Transverse colon (tissue), 4 donors: ENCODE data around the gene HP1BP3. TPM values are rescaled to one million over a fixed set of nuclear protein-coding genes. Genes with fewer than 3 reads are reported as not detected.

Experiments used
- DNase-seq: peaks from one replicate; pipeline ENCODE4 v3.0.0-alpha.2; 2019
- H3K27ac ChIP-seq, 4 donors: fragments of 200-600 bp; sonication (generic); 2 replicates each; pipeline ENCODE4 v1.5.1; 2016 to 2018; ENCODE audit warnings: inconsistent platforms in 4 of 4
- H3K27me3 ChIP-seq: fragments of 200-600 bp; sonication (generic); 2 replicates; pipeline ENCODE4 v1.5.1; 2017; ENCODE audit warnings: inconsistent platforms
- H3K36me3 ChIP-seq, 4 donors: fragments of 200-600 bp; sonication (generic); 2 replicates each; pipeline ENCODE4 v1.5.1; 2017 to 2019; ENCODE audit warnings: inconsistent platforms in 4 of 4
- H3K4me1 ChIP-seq, 4 donors: fragments of 200-600 bp; sonication (generic); 2 replicates each; pipeline ENCODE4 v1.5.1; 2017 to 2020; ENCODE audit warnings: inconsistent platforms in 4 of 4
- H3K4me3 ChIP-seq, 4 donors: fragments of 200-600 bp; sonication (generic); 1 replicate in 1 of 4; 2 replicates in 3 of 4; pipeline versions ENCODE4 v1.5.1 to v1.6.1; 2017 to 2019; ENCODE audit warnings: inconsistent platforms in 4 of 4
- H3K9me3 ChIP-seq, 2 donors: fragments of 200-600 bp; sonication (generic); 2 replicates each; pipeline ENCODE4 v1.5.1; 2017 to 2019; ENCODE audit warnings: inconsistent platforms in 2 of 2
- EP300 ChIP-seq: sonication (generic); formaldehyde crosslinking; IDR thresholded peaks from one replicate; pipeline ENCODE4 v1.6.1; 2017; ENCODE audit warnings: antibody characterized with exemption, low read depth
- POLR2A ChIP-seq: fragments of 450-650 bp; IDR thresholded peaks from one replicate; pipeline ENCODE4 v1.6.1; 2016; ENCODE audit warnings: antibody characterized with exemption, mild to moderate bottlenecking, moderate library complexity
- POLR2AphosphoS5 ChIP-seq, 3 donors: sonication (generic); formaldehyde crosslinking; IDR thresholded peaks; one replicate each; pipeline ENCODE4 v1.6.1; 2016; ENCODE audit warnings: antibody characterized with exemption in 3 of 3
- WGBS, 2 donors: methylation state at CpG; one replicate each; pipeline ENCODE4 v1.1.5; 2018; ENCODE audit warnings: low coverage in 1 of 2; 5-methylcytosine and 5-hydroxymethylcytosine counted together
- in situ Hi-C, 4 donors: fragments of 200-750 bp; cut with MboI; loops; one replicate each; pipeline versions ENCODE4 v1.15.0 to v1.15.1; 2017; ENCODE audit warnings: low sequenced_read_pairs in 3 of 4, low pct_ligation_motif_present in 1 of 4, low pct_unique_long_range_greater_than_20kb in 1 of 4
- intact Hi-C: fragments of 100-400 bp; cut with DNase I; formaldehyde crosslinking; loops from one replicate; pipeline ENCODE4 v1.15.1; 2023; ENCODE audit warnings: low total_unique reads
- total RNA-seq, 4 donors: library from RNA; depleted of rRNA; stranded (reverse); fragments of >200 nt; gene quantifications; one replicate each; pipeline ENCODE4 v1.1.0, GENCODE V29; 2016
- TF ChIP-seq, protein P1 (sequence below), 5 experiments: fragments of 200-600 bp in 3 of 5; fragments of 450-650 bp in 2 of 5; sonication (generic) in 3 of 5; IDR thresholded peaks; 1 replicate in 2 of 5; 2 replicates in 3 of 5; pipeline ENCODE4 v1.5.1; 2016 to 2017; ENCODE audit warnings: antibody characterized with exemption in 5 of 5, inconsistent platforms in 3 of 5, mild to moderate bottlenecking in 2 of 5, moderate library complexity in 1 of 5

Gene HP1BP3
- total RNA-seq, 4 donors from 2014 or later, result 143 to 272 (median 197) TPM

DNA sequence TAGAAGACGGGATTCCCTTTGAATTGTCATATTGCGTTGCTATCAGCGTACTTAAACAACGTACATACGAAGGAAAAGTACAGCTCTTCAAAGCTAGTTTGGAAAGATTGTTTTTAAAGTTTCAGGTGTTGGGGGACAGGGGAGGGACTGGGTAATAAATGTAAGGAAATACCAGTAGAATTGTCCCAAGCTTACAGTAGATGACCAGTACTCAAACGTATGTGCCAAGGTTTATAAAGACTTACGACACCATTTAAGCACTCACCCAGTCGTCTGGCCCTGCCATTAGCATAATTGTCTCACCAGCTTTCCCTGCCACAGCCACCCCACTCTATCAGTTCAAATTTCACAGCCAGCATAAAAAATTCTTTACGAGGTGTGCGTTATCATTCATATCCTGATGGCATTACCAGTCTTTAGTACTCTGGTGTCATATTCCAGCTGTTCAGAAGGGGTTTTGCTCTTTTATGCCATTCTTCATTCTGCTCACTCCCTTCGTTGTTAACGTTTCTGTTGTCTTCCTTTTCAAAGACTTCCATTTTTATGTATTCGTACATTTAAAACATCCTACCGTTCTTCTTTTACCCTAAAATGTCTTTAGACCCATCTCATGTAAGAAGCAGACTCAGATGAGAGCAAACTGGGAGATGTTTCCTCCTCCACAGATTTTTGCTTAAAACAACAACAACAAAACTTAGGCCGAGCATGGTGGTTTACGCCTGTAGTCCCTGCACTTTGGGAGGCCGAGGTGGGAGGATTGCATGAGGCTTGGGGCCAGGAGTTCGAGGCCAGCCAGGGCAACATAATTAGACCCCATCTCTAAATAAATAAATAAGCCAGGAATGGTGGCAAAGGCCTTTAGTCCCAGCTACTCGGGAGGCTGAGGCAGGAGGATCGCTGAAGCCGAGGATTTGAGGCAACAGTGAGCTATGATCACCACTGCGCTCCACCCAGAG lies 1.0 kb upstream of the HP1BP3 start:
- Histone ChIP-seq H3K9me3 (no peaks in the 10 kb centered on the region), H3K4me1 (peaks cover 14 to 30% (median 25%) of the 10 kb centered on the region in 4 donors), H3K4me3 (peak overlapping the region; percentile 29 to 99 (median 94)), H3K36me3 (no peaks in the 10 kb centered on the region), H3K27ac (peak overlapping the region; percentile 98 to 100 (median 100)), H3K27me3 (no peaks in the 10 kb centered on the region)
- DNase-seq, result peak; percentile 20
- 44 to 45% methylated on average over 17 to 22 of the region's 22 CpGs for WGBS, 2 donors
- TF ChIP-seq EP300, result no peak
- no peak for TF ChIP-seq POLR2AphosphoS5 (IDR thresholded peaks at IDR 0.05)
- TF ChIP-seq POLR2A, result no peak
- TF ChIP-seq, protein P1, sequence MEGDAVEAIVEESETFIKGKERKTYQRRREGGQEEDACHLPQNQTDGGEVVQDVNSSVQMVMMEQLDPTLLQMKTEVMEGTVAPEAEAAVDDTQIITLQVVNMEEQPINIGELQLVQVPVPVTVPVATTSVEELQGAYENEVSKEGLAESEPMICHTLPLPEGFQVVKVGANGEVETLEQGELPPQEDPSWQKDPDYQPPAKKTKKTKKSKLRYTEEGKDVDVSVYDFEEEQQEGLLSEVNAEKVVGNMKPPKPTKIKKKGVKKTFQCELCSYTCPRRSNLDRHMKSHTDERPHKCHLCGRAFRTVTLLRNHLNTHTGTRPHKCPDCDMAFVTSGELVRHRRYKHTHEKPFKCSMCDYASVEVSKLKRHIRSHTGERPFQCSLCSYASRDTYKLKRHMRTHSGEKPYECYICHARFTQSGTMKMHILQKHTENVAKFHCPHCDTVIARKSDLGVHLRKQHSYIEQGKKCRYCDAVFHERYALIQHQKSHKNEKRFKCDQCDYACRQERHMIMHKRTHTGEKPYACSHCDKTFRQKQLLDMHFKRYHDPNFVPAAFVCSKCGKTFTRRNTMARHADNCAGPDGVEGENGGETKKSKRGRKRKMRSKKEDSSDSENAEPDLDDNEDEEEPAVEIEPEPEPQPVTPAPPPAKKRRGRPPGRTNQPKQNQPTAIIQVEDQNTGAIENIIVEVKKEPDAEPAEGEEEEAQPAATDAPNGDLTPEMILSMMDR (IDR thresholded peaks at IDR 0.05), result no peak
- in situ Hi-C loops (no loop called here), intact Hi-C loops (no loop called here)

DNA sequence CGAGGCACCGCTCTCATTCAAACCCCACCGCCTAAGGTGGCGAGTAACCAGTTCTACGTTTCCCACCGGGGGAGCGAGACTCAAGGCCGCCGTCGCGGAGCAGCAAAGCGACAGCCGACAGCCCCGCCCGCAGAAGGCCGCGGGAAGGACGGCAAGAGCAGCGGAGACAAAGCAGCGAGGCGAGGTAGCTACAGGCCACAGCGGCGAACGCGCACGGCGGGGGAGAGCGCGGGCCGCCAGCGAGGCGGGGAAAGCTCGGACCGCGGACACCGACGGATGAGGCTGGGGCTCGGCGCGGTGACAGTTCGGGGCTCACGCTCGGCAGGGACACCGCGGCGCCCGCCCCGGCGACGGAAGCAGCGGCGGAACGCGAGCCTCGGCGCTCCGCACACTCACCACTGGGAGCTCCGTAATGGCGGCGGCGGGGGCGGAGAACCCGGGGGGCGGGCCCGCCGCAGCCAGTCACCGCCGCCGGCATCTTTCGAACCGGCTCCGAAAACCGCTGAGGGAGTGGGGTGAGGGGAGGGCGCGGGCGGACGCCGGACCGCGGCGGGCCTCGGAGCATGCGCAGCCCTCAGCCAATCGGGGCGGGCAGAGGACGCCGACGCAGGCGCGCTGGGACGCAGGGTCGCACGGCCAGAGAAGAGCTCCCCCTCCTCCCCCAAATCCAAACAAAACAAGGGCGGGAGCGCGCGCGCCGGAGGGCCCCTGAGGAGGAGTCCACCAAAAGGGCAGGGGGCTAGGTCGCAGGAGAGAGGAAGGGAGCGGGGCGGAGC lies 666 bp downstream of the HP1BP3 start:
- in situ Hi-C loops, result no loop called here
- 0% methylated on average over 60 of the region's 102 CpGs; no CpG with 5 or more reads in 1 of the 2 donors for WGBS, 2 donors
- peak overlapping the region; percentile 98 to 100 (median 100) for H3K27ac ChIP-seq
- peak overlapping the region; percentile 69 to 99 (median 94) for H3K4me3 ChIP-seq
- TF ChIP-seq, protein P1 (IDR thresholded peaks at IDR 0.05), result peak in 1 of 5 experiments; percentile 18
- peak; percentile 71 to 84 (median 79) for TF ChIP-seq POLR2AphosphoS5 (IDR thresholded peaks at IDR 0.05)
- peak; percentile 58 for TF ChIP-seq POLR2A
- no peak for TF ChIP-seq EP300
- H3K9me3 ChIP-seq, result no peaks in the 10 kb centered on the region
- DNase-seq, result peak; percentile 96
- no peaks in the 10 kb centered on the region for H3K36me3 ChIP-seq
- H3K27me3 ChIP-seq, result no peaks in the 10 kb centered on the region
- H3K4me1 ChIP-seq, result peaks cover 14 to 34% (median 29%) of the 10 kb centered on the region in 4 donors
- intact Hi-C loops, result no loop called here

- no peaks in the 10 kb centered on the region for H3K9me3 ChIP-seq
- TF ChIP-seq POLR2AphosphoS5 (IDR thresholded peaks at IDR 0.05) (no peak), POLR2A (no peak), EP300 (no peak)
- TF ChIP-seq, protein P1 (IDR thresholded peaks at IDR 0.05), result no peak
- H3K36me3 ChIP-seq, result no peaks in the 10 kb centered on the region
- no peak for DNase-seq
- 0 to 1% methylated on average over 3 to 16 of the region's 16 CpGs for WGBS, 2 donors
- in situ Hi-C loops, result no loop called here
- H3K4me1 ChIP-seq, result peaks cover 14 to 38% (median 32%) of the 10 kb centered on the region in 4 donors
- intact Hi-C loops, result no loop called here
- peak overlapping the region; percentile 64 to 99 (median 94) for H3K4me3 ChIP-seq
- peak overlapping the region; percentile 98 to 100 (median 100) for H3K27ac ChIP-seq
- no peaks in the 10 kb centered on the region for H3K27me3 ChIP-seq
Measured at GRCh38 chr1:20785907-20786252, 1.2 kb downstream of the HP1BP3 start.

DNA sequence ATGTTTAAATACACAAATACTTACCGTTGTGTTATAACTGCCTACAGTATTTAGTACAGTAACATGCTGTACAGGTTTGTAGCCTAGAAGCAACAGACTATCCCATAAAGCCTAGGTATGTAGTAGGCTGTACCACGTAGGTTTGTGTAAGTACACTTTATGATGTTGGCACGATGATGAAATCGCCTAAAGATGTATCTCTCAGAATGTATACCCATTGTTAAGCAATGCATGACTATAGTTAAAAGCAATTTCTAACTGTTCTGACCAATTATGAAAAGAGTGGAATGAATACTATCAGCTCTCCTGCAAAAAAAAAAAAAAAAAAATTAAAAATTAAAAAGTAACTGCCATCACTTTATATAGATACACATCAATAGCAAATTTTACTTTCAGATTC lies 11.4 kb downstream of the HP1BP3 start:
- Histone ChIP-seq H3K9me3 (no peaks in the 10 kb centered on the region), H3K4me3 (no peak overlapping the region), H3K4me1 (peaks cover 0 to 14% (median 5%) of the 10 kb centered on the region in 4 donors), H3K27ac (no peak overlapping the region), H3K36me3 (peaks cover 0 to 54% (median 28%) of the 10 kb centered on the region in 4 donors), H3K27me3 (no peaks in the 10 kb centered on the region)
- intact Hi-C loops (no loop called here), in situ Hi-C loops (no loop called here)
- WGBS, 2 donors, result 80 to 82% methylated on average over 4 of the region's 4 CpGs
- no peak for DNase-seq
- TF ChIP-seq, protein P1 (IDR thresholded peaks at IDR 0.05), result no peak
- TF ChIP-seq POLR2AphosphoS5 (IDR thresholded peaks at IDR 0.05), result no peak
- no peak for TF ChIP-seq EP300
- no peak for TF ChIP-seq POLR2A
